Loucy (cell line): ENCODE data around the gene MKLN1.
A peak's percentile ranks its signal among the peaks of the same experiment; 100 is the strongest.
"Not testable (repeated sequence)": the region's sequence is repeated elsewhere in the genome, so short reads cannot be mapped to it uniquely, and the experiment has no call there.

Source experiments
- H2AFZ ChIP-seq: fragments of 200-600 bp; sonication (generic); 2 replicates; pipeline ENCODE4 v1.6.0; 2016; ENCODE audit warnings: antibody characterized with exemption, mild to moderate bottlenecking, low read length, moderate library complexity
- H3F3A ChIP-seq: fragments of 200-600 bp; 2 replicates; pipeline ENCODE4 v1.6.0; 2016; ENCODE audit warnings: antibody characterized with exemption, low read depth, mild to moderate bottlenecking
- H3K27me3 ChIP-seq: fragments of 200-600 bp; sonication (generic); 2 replicates; pipeline ENCODE4 v1.6.1; 2014; ENCODE audit warnings: low read length, mild to moderate bottlenecking; ENCODE audit not compliant: insufficient read depth, poor library complexity, severe bottlenecking
- H3K36me3 ChIP-seq: fragments of 200-600 bp; sonication (generic); 2 replicates; pipeline ENCODE4 v1.6.1; 2016; ENCODE audit warnings: low read length; ENCODE audit not compliant: insufficient read depth
- H3K4me1 ChIP-seq: fragments of 200-600 bp; sonication (generic); 2 replicates; pipeline ENCODE4 v1.5.1; 2014; ENCODE audit warnings: low read length, mild to moderate bottlenecking; ENCODE audit not compliant: insufficient read depth, poor library complexity, severe bottlenecking
- H3K4me2 ChIP-seq: fragments of 200-600 bp; sonication (generic); 2 replicates; pipeline ENCODE4 v1.6.0; 2014; ENCODE audit warnings: antibody characterized with exemption, low read length, low read depth, mild to moderate bottlenecking; ENCODE audit not compliant: poor library complexity, severe bottlenecking
- H3K4me3 ChIP-seq: fragments of 200-600 bp; sonication (generic); 2 replicates; pipeline ENCODE4 v1.5.1; 2014; ENCODE audit warnings: low read length, mild to moderate bottlenecking, mixed read lengths; ENCODE audit not compliant: poor library complexity, severe bottlenecking
- H3K79me2 ChIP-seq: fragments of 200-600 bp; sonication (generic); 2 replicates; pipeline ENCODE4 v1.6.1; 2014; ENCODE audit warnings: low read length; ENCODE audit not compliant: insufficient read depth
- H3K9ac ChIP-seq: fragments of 200-600 bp; sonication (generic); 2 replicates; pipeline ENCODE4 v1.6.0; 2014; ENCODE audit warnings: mild to moderate bottlenecking, low read depth, low read length, moderate library complexity; ENCODE audit not compliant: poor library complexity, severe bottlenecking
- H3K9me2 ChIP-seq: fragments of 200-600 bp; sonication (generic); replicated peaks from 2 replicates; pipeline ENCODE4 v1.6.1; 2016; ENCODE audit warnings: low read depth, low read length, mixed read lengths
- H3K9me3 ChIP-seq: fragments of 200-600 bp; sonication (generic); 2 replicates; pipeline ENCODE4 v1.6.1; 2014; ENCODE audit warnings: mild to moderate bottlenecking, antibody characterized with exemption, low read length, low read depth; ENCODE audit not compliant: insufficient read depth
- H4K20me1 ChIP-seq: fragments of 200-600 bp; sonication (generic); 2 replicates; pipeline ENCODE4 v1.6.0; 2014; ENCODE audit warnings: antibody characterized with exemption, low read length, mild to moderate bottlenecking; ENCODE audit not compliant: insufficient read depth, poor library complexity, severe bottlenecking
- CTCF ChIP-seq: fragments of 200-600 bp; sonication (generic); conservative IDR thresholded peaks from 2 replicates; pipeline ENCODE4 v1.5.1; 2014; ENCODE audit warnings: mild to moderate bottlenecking, antibody characterized with exemption, low read length
- EZH2phosphoT487 ChIP-seq: fragments of 200-600 bp; IDR thresholded peaks from 2 replicates; pipeline ENCODE4 v1.6.1; 2018; ENCODE audit warnings: antibody characterized with exemption, mild to moderate bottlenecking, moderate library complexity, borderline replicate concordance

The MKLN1 gene

GRCh38 chr7:131424219-131424822, 96.6 kb downstream of the MKLN1 start:
- no peaks in the 10 kb centered on the region for H3K27me3 ChIP-seq
- H3K4me3 ChIP-seq = no peak overlapping the region
- no peak overlapping the region for H3K9ac ChIP-seq
- TF ChIP-seq CTCF (peak; percentile 77), EZH2phosphoT487 (no peak)
- H3K9me3 ChIP-seq = no peaks in the 10 kb centered on the region
- H3K36me3 ChIP-seq = peaks cover 17% of the 10 kb centered on the region; the same call in 1 of the 2 replicates
- no peaks in the 10 kb centered on the region for H3K9me2 ChIP-seq
- H3F3A ChIP-seq = no peaks in the 10 kb centered on the region
- H3K79me2 ChIP-seq = no peaks in the 10 kb centered on the region
- no peak overlapping the region for H3K4me2 ChIP-seq
- no peak overlapping the region for H2AFZ ChIP-seq
- no peaks in the 10 kb centered on the region for H3K4me1 ChIP-seq
- H4K20me1 ChIP-seq = peaks cover 9% of the 10 kb centered on the region

GRCh38 chr7:131425992-131426391, 98.3 kb downstream of the MKLN1 start:
- Histone ChIP-seq H3K4me1 (no peaks in the 10 kb centered on the region), H3K36me3 (peaks cover 29% of the 10 kb centered on the region), H2AFZ (no peak overlapping the region), H3K9ac (no peak overlapping the region), H3K79me2 (no peaks in the 10 kb centered on the region), H3K4me2 (no peak overlapping the region), H3F3A (no peaks in the 10 kb centered on the region), H3K27me3 (no peaks in the 10 kb centered on the region), H4K20me1 (peaks cover 9% of the 10 kb centered on the region), H3K9me3 (no peaks in the 10 kb centered on the region), H3K9me2 (no peaks in the 10 kb centered on the region), H3K4me3 (no peak overlapping the region)
- TF ChIP-seq EZH2phosphoT487 (no peak), CTCF (no peak)

- not testable (repeated sequence) for H3K27me3 ChIP-seq, H3K9ac ChIP-seq, H2AFZ ChIP-seq, H3K9me3 ChIP-seq, H3K4me2 ChIP-seq, H3K4me3 ChIP-seq, H4K20me1 ChIP-seq, H3K9me2 ChIP-seq, H3K79me2 ChIP-seq, H3F3A ChIP-seq, H3K4me1 ChIP-seq
- peaks cover 48% of the 10 kb centered on the region for H3K36me3 ChIP-seq
Measured at GRCh38 chr7:131430826-131431225, 103.2 kb downstream of the MKLN1 start.

- no peaks in the 10 kb centered on the region for H3K9me3 ChIP-seq
- no peaks in the 10 kb centered on the region for H3K27me3 ChIP-seq
- no peaks in the 10 kb centered on the region for H4K20me1 ChIP-seq
- H3K9me2 ChIP-seq = no peaks in the 10 kb centered on the region
- no peaks in the 10 kb centered on the region for H3K4me1 ChIP-seq
- no peak overlapping the region for H3K4me2 ChIP-seq
- TF ChIP-seq CTCF = no peak
- no peak for TF ChIP-seq EZH2phosphoT487
- no peak overlapping the region for H3K4me3 ChIP-seq
- no peaks in the 10 kb centered on the region for H3K79me2 ChIP-seq
- H3K36me3 ChIP-seq = peaks cover 52% of the 10 kb centered on the region
- H2AFZ ChIP-seq = no peak overlapping the region
- no peak overlapping the region for H3K9ac ChIP-seq
- H3F3A ChIP-seq = no peaks in the 10 kb centered on the region
Measured at GRCh38 chr7:131431289-131431688, 103.6 kb downstream of the MKLN1 start.
